GM13976 (cell line): ENCODE results near the gene SIAH3.

ENCODE experiments used
- DNase-seq: peaks from one replicate; pipeline ENCODE4 v3.0.0; 2012; ENCODE audit warnings: low spot score
- CTCF ChIP-seq: IDR thresholded peaks from 2 replicates; pipeline ENCODE4 v1.5.1; 2012; ENCODE audit warnings: borderline replicate concordance, mild to moderate bottlenecking; ENCODE audit not compliant: insufficient read depth; ENCODE audit errors: extremely low read depth, missing control alignments, control extremely low read depth
- in situ Hi-C: fragments of 300-500 bp; cut with MboI; formaldehyde crosslinking; loops from one replicate; pipeline ENCODE4 v1.12.0; 2022; ENCODE audit warnings: low sequenced_read_pairs, mixed read lengths, inconsistent platforms; ENCODE audit not compliant: unreplicated experiment

SIAH3 gene

GRCh38 chr13:45808925-45809324 lies 42.6 kb downstream of the SIAH3 start:
- no peak for TF ChIP-seq CTCF
- no peak for DNase-seq
- in situ Hi-C loops = loop anchor here (25.0 kb wide), 1 partner anchor 303 kb away; the partner anchor contains the start of gene CPB2

GRCh38 chr13:45807520-45808099 lies 43.9 kb downstream of the SIAH3 start:
- DNase-seq = peak; percentile 62
- in situ Hi-C loops = loop anchor here (25.0 kb wide), 1 partner anchor 305 kb away; the partner anchor contains the start of gene CPB2
- TF ChIP-seq CTCF = peak; percentile 77

GRCh38 chr13:45800485-45800884 lies 51.1 kb downstream of the SIAH3 start:
- no peak for TF ChIP-seq CTCF
- in situ Hi-C loops = loop anchor here (25.0 kb wide), 1 partner anchor 312 kb away; the partner anchor contains the start of gene CPB2
- DNase-seq = no peak

- TF ChIP-seq CTCF = no peak
- DNase-seq = no peak
- in situ Hi-C loops = no loop called here
Measured at GRCh38 chr13:45799451-45799850, 52.1 kb downstream of the SIAH3 start.

GRCh38 chr13:45798851-45799250 lies 52.7 kb downstream of the SIAH3 start:
- in situ Hi-C loops = no loop called here
- TF ChIP-seq CTCF = no peak
- DNase-seq = no peak

- in situ Hi-C loops = no loop called here
- DNase-seq = no peak
- TF ChIP-seq CTCF = no peak
Measured at GRCh38 chr13:45796426-45797235, 54.9 kb downstream of the SIAH3 start.
